Thoracic aorta (tissue), 2 donors: ENCODE results near the gene STPG4. TPM values are rescaled to one million over a fixed set of nuclear protein-coding genes. Genes with fewer than 3 reads are reported as not detected.
A peak's percentile ranks its signal among the peaks of the same experiment; 100 is the strongest.

ENCODE experiments used
- ATAC-seq: fragments of 150-250 bp; one replicate; pipeline ENCODE4 v1.8.0; 2017; ENCODE audit warnings: low read depth; ENCODE audit not compliant: insufficient number of reproducible peaks, low FRiP score
- DNase-seq: peaks from one replicate; pipeline ENCODE4 v3.0.0-alpha.2; 2020; ENCODE audit warnings: low spot score
- H3K27ac ChIP-seq, 2 donors: fragments of 200-600 bp; sonication (generic); 1 replicate in 1 of 2; 2 replicates in 1 of 2; pipeline ENCODE4 v1.5.1; 2016; ENCODE audit warnings: mild to moderate bottlenecking in 2 of 2, moderate library complexity in 2 of 2
- H3K27me3 ChIP-seq: fragments of 200-600 bp; sonication (generic); replicated peaks from 2 replicates; pipeline ENCODE4 v1.6.0; 2016; ENCODE audit warnings: mild to moderate bottlenecking; ENCODE audit not compliant: insufficient read depth
- H3K36me3 ChIP-seq: fragments of 200-600 bp; sonication (generic); one replicate; pipeline ENCODE4 v1.5.1; 2016
- H3K4me1 ChIP-seq, 2 donors: fragments of 200-600 bp; sonication (generic); 1 replicate in 1 of 2; 2 replicates in 1 of 2; pipeline versions ENCODE4 v1.5.1 to v1.6.0; 2016; ENCODE audit warnings: low read depth in 2 of 2, mild to moderate bottlenecking in 1 of 2; ENCODE audit not compliant: control insufficient read depth in 1 of 2
- H3K4me3 ChIP-seq: fragments of 200-600 bp; sonication (generic); 2 replicates; pipeline ENCODE4 v1.5.1; 2016; ENCODE audit warnings: mild to moderate bottlenecking
- H3K9me3 ChIP-seq: fragments of 200-600 bp; sonication (generic); 2 replicates; pipeline ENCODE4 v1.5.1; 2016
- total RNA-seq, 2 donors: library from RNA; depleted of rRNA; stranded (reverse); fragments of >200 nt; gene quantifications; one replicate each; pipeline versions ENCODE4 v1.1.0 to v1.2.3, GENCODE V29; 2016
- TF ChIP-seq, protein P1 (sequence below): fragments of 200-600 bp; sonication (generic); IDR thresholded peaks from one replicate; pipeline ENCODE4 v1.5.1; 2019; ENCODE audit warnings: antibody characterized with exemption

Gene STPG4
- total RNA-seq, 2 donors from 2014 or later = not detected

DNA sequence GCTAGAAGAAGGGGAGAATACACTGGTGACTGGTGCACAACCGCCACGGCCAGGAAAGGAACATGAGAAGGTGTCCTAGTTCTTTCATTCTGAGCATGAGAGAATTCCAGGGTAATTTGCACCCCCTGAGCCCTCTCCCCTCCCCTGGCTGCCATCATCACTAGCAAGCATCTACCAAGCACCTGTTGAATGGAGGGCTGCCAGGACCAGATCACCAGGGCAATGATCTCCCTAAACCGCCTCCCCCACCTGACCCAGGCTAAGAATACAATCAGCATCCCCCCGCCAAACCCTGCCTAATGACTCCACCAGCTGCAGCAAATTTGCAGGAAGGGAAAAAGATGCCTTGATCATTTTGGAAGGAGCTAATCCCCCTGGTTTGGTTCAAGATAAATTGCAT lies 100.2 kb downstream of the STPG4 start:
- Histone ChIP-seq H3K27me3 (no peaks in the 10 kb centered on the region), H3K4me1 (peaks cover 33 to 45% of the 10 kb centered on the region in 2 donors), H3K36me3 (peaks cover 28% of the 10 kb centered on the region), H3K27ac (peak overlapping the region in 1 of 2 donors; percentile 91), H3K4me3 (no peak overlapping the region), H3K9me3 (no peaks in the 10 kb centered on the region)
- ATAC-seq (no peak), DNase-seq (no peak)
- TF ChIP-seq, protein P1, sequence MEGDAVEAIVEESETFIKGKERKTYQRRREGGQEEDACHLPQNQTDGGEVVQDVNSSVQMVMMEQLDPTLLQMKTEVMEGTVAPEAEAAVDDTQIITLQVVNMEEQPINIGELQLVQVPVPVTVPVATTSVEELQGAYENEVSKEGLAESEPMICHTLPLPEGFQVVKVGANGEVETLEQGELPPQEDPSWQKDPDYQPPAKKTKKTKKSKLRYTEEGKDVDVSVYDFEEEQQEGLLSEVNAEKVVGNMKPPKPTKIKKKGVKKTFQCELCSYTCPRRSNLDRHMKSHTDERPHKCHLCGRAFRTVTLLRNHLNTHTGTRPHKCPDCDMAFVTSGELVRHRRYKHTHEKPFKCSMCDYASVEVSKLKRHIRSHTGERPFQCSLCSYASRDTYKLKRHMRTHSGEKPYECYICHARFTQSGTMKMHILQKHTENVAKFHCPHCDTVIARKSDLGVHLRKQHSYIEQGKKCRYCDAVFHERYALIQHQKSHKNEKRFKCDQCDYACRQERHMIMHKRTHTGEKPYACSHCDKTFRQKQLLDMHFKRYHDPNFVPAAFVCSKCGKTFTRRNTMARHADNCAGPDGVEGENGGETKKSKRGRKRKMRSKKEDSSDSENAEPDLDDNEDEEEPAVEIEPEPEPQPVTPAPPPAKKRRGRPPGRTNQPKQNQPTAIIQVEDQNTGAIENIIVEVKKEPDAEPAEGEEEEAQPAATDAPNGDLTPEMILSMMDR = no peak

DNA sequence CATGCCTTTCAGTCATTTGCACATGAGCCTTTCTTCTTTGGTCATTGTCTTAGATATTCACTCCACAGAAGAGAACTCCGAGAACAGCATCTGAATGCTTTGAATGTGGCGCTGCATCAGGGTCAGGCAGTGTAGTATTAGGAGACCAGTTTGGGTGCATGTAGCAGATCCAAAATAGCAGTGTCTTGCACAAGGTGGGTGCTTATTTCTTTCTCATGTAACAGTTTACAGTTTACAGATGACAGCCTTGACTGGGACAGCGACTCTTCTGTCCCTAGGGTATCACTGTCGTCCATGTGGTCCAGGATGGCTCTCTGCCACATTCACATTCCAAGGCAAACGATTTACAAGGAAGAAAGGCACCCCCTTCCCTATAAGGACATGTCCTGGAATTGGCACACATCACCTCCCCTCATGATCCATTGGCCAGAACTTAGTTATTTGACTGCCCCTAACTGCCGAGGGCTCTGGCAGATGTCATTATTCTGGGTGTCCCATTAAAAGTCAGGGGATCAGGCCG lies 101.0 kb downstream of the STPG4 start:
- TF ChIP-seq, protein P1 = no peak
- Histone ChIP-seq H3K9me3 (no peaks in the 10 kb centered on the region), H3K4me3 (no peak overlapping the region), H3K27me3 (no peaks in the 10 kb centered on the region), H3K27ac (no peak overlapping the region), H3K4me1 (peaks cover 33 to 43% of the 10 kb centered on the region in 2 donors), H3K36me3 (peaks cover 31% of the 10 kb centered on the region)
- ATAC-seq (no peak), DNase-seq (no peak)

GRCh38 chr2:47052847-47053246 lies 102.3 kb downstream of the STPG4 start:
- Histone ChIP-seq H3K9me3 (no peaks in the 10 kb centered on the region), H3K4me3 (no peak overlapping the region), H3K36me3 (peaks cover 42% of the 10 kb centered on the region), H3K4me1 (peaks cover 25 to 30% of the 10 kb centered on the region in 2 donors), H3K27me3 (no peaks in the 10 kb centered on the region), H3K27ac (no peak overlapping the region)
- DNase-seq (no peak), ATAC-seq (no peak)
- TF ChIP-seq, protein P1 = no peak

DNA sequence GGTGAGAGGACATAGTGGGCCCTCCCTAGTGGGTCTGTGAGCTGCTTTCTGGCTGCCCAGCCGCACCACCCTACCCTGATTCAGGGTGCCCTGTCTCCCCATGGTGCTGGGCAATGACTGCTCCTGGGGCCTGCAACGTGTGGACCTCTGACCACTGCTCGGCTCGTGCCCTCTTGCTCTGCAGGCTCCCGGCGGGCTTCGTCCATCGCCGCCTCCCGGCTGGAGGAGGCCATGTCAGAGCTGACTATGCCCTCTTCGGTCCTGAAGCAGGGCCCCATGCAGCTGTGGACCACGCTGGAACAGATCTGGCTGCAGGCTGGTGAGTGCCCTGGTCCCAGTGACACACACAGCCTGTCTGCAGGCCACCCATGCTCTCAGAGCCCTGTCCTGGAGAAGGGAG lies 103.5 kb downstream of the STPG4 start:
- H3K36me3 ChIP-seq = peaks cover 55% of the 10 kb centered on the region
- no peak overlapping the region for H3K4me3 ChIP-seq
- DNase-seq (no peak), ATAC-seq (no peak)
- TF ChIP-seq, protein P1 = no peak
- no peak overlapping the region for H3K27ac ChIP-seq
- peaks cover 12 to 17% of the 10 kb centered on the region in 2 donors for H3K4me1 ChIP-seq
- no peaks in the 10 kb centered on the region for H3K27me3 ChIP-seq
- H3K9me3 ChIP-seq = no peaks in the 10 kb centered on the region

DNA sequence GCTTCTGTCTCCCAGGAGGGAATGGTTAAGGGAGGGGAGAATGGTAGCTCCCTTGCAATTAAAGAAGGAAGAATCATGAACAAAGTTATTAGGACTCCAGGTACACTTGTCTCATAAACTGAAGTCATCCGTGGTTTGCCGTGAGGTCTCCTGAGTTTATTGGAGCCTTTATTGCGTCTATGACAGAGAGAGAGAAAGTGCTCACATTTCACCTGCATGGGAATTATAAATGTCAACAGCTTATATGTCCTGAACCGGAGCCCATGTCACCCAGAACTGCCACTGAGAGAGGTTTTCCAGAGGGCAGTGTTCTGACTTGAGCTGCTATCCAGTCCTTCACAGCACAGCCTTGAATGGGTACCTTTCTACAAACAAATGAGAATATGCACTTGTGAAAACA lies 104.3 kb downstream of the STPG4 start:
- no peak overlapping the region for H3K4me3 ChIP-seq
- H3K4me1 ChIP-seq = peaks cover 4 to 9% of the 10 kb centered on the region in 2 donors
- no peaks in the 10 kb centered on the region for H3K9me3 ChIP-seq
- TF ChIP-seq, protein P1 = no peak
- H3K27ac ChIP-seq = no peak overlapping the region
- H3K27me3 ChIP-seq = no peaks in the 10 kb centered on the region
- peaks cover 55% of the 10 kb centered on the region for H3K36me3 ChIP-seq
- DNase-seq (no peak), ATAC-seq (no peak)
